OCI-LY7 (cell line): Measurements from ENCODE around the gene OR6F1.

Experiments
- EZH2phosphoT487 ChIP-seq: fragments of 200-600 bp; sonication (generic); IDR thresholded peaks from 2 replicates; pipeline ENCODE4 v1.6.1; 2018; ENCODE audit warnings: low read depth, borderline replicate concordance, mild to moderate bottlenecking, mixed run types, antibody characterized with exemption, low read length, moderate library complexity, mixed read lengths
- TF ChIP-seq, protein P1 (sequence below): fragments of 200-600 bp; sonication (generic); conservative IDR thresholded peaks from 2 replicates; pipeline ENCODE4 v1.5.1; 2014; ENCODE audit warnings: mild to moderate bottlenecking, antibody characterized with exemption, low read length, moderate library complexity, mixed read lengths

GRCh38 chr1:247749870-247750269, 33.4 kb upstream of the OR6F1 start:
- TF ChIP-seq, protein P1, sequence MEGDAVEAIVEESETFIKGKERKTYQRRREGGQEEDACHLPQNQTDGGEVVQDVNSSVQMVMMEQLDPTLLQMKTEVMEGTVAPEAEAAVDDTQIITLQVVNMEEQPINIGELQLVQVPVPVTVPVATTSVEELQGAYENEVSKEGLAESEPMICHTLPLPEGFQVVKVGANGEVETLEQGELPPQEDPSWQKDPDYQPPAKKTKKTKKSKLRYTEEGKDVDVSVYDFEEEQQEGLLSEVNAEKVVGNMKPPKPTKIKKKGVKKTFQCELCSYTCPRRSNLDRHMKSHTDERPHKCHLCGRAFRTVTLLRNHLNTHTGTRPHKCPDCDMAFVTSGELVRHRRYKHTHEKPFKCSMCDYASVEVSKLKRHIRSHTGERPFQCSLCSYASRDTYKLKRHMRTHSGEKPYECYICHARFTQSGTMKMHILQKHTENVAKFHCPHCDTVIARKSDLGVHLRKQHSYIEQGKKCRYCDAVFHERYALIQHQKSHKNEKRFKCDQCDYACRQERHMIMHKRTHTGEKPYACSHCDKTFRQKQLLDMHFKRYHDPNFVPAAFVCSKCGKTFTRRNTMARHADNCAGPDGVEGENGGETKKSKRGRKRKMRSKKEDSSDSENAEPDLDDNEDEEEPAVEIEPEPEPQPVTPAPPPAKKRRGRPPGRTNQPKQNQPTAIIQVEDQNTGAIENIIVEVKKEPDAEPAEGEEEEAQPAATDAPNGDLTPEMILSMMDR: no peak
- TF ChIP-seq EZH2phosphoT487: no peak
